Measurements from ENCODE around the gene ZNF732. TPM values are rescaled to one million over a fixed set of nuclear protein-coding genes. Genes with fewer than 3 reads are reported as not detected.

Gene ZNF732
- total RNA-seq: 0.96 and 1.3 TPM in 2 replicates

DNA sequence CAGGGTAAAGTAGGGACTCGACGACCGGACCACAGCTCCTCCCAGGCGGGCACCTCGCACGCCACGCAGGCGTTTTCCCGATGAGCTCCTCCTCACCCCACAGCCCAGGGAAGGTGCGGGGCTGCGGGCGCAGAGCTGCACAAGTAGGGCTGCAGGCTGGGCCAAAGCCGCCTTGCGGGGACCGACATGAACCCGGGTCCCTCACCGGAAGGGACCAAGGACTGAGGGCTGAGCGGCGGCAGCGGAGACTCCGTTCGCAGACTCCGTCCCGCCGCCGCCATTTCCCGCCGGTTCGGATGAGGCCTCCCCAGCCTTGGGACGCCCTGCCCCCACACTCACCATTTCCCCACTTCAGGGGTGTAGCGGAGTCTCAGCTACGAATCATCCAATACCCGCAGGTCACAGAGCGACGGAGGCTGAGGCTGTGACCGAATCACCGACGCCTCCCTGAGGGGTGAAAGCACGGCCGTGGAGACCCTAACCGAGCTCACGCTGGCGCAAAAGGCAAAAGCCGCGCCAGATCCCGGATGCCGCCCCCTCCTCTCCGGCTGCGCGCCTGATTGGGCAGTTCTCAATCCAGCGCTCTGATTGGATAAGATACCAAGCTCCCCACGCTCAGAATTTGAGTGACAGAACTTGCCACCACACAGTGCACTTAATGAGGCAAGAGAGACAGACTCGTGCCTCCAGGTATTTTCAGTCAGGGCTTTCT lies at the start of gene ZNF732:
Gene ZNF732 (minus strand): TSS at position 506 of the 712 bp plus-strand sequence. CDS start 164 bp downstream, at position 342.

DNA sequence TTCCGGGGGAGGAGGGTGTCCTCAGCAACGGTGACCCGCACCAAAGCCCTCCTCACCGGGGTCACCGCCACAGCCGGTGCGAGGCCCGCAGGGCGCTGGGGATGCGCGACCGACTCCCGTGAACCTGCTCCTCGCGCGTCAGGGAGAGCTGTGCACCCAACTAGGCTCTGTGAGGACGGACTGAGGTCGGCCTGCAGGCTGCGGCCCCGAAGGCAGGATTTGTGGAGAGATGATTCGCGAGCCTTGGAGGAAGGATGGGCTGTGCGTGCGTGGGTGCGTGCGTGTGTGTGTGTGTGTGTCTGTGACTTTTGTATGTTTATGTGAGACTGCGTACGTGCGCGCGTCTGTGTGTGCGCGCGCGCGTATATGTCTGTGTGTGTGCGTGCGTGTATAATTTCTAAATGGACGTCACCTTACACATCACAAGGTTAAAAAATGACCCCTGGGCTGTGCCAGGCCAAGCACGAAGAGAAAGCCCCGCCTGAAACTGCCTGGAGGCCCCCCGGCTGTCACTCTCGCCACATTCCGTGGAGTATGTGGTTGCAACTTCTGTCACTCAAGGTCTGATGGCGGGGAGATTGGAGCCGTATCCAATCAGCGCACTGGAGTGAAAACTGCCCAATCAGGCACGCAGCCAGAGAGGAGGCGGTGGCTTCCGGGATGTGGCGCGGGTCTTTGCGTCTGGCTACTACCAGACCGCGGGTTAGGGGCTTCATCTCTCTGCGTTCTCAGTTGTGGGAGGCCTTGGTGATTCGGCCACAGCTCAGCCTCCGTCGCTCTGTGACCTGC lies 32.1 kb upstream of the ZNF732 start, which contains the start of gene ZNF141:
Gene ZNF141 (plus strand): TSS at position 672 of the 789 bp plus-strand sequence. CDS start 170 bp downstream, outside the sequence.

Other genes starting within 250 kb of the ZNF732 start
- gene ZNF718, start 181.0 kb downstream of the ZNF732 start, total RNA-seq: 4.6 and 6.2 TPM in 2 replicates
- gene ZNF141, start 32.3 kb upstream of the ZNF732 start, total RNA-seq: 7.7 and 9.4 TPM in 2 replicates
- 19.3 and 21.5 TPM in 2 replicates for gene ZNF721, start 193.7 kb upstream of the ZNF732 start, total RNA-seq
- 36.7 and 41.0 TPM in 2 replicates for gene PIGG, start 193.7 kb upstream of the ZNF732 start, total RNA-seq